ENCODE results near the gene NXN.

DNA sequence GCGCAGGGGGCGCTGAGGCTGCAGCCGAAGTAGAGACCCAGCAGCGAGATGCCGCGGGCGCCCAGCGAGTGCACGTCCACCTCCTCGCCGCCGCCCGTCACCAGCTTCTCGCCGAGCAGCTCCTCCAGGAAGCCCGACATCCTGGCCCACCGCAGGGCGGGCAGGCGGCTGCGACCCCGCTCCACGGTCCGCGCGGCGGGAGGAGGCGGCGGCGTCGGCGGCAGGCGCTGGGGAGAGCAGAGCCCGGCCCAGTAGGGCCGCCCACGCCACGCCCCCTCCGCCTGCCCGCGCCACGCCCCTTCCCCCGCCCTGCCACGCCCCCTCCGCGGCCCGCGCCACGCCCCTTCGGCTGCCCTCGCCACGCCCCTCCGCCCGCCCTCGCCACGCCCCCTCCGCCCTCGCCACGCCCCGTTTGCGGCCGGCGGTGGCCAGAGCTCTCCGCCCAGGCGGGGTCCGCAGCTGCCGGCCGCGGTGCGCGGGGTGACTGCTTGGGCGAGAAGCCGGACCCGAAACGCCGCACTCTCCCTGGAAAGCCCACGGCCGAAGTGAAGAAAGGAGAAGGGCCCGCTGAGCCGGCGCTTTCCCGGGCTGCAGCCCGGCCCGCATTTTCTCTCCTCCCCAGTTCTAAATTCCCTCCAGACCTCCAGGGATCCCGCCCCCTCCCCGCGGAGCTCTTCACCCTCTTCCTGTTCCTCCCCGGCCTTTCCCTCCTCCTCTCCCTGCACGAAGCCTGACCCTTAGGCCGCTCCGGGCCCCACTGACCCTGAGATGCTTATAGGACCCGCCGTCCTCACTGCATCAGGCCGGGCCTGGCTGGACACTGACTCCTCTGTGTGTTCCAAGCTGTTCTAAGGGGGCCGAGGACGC, at the start of gene NXN:
- TF ChIP-seq CTCF (IDR thresholded peaks at IDR 0.05) (peak; percentile 34; the same call in 1 of the 2 replicates), CHD2 (IDR thresholded peaks at IDR 0.05; ENCODE audit: low read length, partially characterized antibody) (no peak), RCOR1 (IDR thresholded peaks at IDR 0.05; ENCODE audit: low read length) (no peak), JUND (IDR thresholded peaks at IDR 0.05) (no peak), POLR2AphosphoS5 (IDR thresholded peaks at IDR 0.05; ENCODE audit: low read depth, low read length) (no peak), GABPA (IDR thresholded peaks at IDR 0.05; ENCODE audit: low read depth) (no peak), USF2 (IDR thresholded peaks at IDR 0.05; ENCODE audit: borderline replicate concordance, low read depth, low read length) (no peak), FOXJ3 (CRISPR knock-in tag; IDR thresholded peaks at IDR 0.05) (no peak), SMC3 (IDR thresholded peaks at IDR 0.05; ENCODE audit: low read depth, low read length) (no peak), TEAD4 (IDR thresholded peaks at IDR 0.05; ENCODE audit: borderline replicate concordance, insufficient read depth) (no peak)
- TF ChIP-seq, protein P1, sequence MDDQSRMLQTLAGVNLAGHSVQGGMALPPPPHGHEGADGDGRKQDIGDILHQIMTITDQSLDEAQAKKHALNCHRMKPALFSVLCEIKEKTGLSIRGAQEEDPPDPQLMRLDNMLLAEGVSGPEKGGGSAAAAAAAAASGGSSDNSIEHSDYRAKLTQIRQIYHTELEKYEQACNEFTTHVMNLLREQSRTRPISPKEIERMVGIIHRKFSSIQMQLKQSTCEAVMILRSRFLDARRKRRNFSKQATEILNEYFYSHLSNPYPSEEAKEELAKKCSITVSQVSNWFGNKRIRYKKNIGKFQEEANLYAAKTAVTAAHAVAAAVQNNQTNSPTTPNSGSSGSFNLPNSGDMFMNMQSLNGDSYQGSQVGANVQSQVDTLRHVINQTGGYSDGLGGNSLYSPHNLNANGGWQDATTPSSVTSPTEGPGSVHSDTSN (IDR thresholded peaks at IDR 0.05), result no peak
